ENCODE results near the gene CSRP2.

The CSRP2 gene

DNA sequence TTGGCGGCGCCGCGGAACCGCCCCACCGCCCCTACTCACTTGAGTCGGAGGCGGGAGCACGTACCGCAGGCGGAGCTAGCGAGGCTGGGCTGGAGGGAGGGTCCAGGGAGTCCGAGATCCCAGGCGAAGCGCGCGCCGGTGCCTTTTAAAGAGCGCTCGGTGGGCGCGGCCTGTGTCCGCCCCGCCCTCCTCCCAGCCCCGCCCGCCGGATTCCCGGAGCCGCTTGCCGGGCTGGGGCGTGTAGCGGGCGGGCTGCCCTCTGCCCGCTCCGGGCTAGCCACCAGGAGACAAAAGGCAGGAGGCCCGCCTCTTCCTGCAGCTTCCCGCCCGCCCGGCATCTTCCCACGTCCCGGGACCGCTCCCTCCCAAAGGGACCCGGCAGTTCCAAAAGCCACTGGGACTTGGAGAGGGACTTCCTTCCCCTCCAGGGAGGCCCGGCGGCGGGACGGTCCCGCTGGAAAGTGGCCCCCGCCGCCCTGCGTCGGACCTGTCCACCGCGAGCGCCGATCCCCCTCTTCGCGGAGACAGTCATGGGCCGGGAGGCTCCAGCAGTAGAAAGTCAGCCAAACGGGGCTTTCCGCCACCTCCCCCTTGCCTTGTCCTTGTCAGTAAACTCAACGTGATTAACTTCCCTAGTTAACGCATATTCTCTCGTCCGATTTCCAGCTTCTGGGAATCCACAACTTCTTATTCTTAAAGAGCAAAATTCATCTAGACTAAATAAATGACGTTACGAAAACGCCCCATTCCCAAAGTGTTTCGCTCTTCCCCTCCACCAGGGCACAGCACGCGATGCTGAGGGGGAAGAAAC, at the start of gene CSRP2:
Gene CSRP2 (minus strand): TSS at position 121 of the 811 bp plus-strand sequence. CDS start 12,759 bp downstream, outside the sequence.
- no peak for DNase-seq

DNA sequence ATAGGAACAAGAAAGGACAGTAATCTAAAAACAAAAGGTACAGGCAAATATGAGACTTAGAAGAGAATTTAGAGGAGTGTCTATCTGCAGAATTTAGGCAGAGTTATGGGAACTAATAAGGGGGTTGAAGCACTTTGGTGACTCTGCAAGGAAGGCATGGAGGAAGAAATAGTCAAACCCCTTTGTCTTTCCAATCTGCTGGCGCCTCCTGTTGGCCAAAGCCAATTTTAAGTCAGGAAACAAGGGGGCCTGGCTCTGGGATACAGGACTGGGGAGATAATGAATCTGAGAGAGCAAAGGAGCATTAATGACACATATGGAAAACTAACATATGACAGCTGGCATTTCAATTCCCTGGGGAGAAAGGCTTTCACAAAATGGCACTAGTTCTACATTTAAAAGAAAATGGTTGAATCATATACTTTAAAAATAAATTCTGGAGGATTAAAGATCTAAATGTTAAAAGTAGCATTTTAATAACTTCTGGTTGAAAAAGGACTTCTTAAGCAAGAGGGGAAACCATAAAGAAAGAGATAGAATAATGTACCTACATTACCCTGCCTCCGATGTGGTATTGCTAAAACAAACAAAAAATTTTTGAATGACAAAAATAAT, 48.5 kb upstream of the CSRP2 start:
- DNase-seq, result no peak

DNA sequence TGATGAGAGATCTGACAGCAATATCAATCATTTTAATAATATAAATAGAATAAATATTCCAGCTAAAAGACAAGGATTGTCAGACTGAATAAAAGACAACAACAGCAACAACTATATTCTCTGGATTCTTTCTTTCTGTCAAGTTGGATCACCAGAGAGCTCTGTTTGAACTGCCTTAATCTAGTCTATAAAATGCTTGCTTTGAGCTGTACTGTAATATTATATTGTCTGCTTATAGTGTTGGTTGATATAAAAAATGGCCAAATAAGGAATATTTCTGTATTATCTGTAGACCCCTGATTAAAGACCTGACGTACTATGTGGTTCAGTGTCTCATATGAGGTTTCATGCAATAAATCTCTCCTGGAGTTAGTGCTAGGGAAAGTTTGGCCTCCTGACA, 46.3 kb upstream of the CSRP2 start:
- DNase-seq, result no peak

DNA sequence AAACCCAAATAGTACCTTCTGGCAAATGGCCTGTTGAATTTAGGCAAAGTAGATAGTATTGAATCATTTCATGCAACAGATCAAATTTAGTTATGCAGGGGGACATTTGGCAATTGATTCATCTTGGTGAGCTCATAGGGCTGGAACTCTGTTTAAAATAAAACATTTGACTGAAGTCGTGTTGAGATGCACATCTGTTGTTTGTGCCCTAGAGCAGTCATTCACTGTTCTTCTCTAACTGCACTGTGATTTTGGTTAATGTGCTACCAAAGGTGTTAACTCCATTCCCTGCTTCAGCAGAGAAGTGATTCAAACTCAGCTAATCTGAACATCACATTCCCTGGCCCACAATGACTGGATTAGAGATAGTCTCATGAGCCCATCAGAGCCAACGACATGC, 44.0 kb upstream of the CSRP2 start:
- DNase-seq, result no peak

DNA sequence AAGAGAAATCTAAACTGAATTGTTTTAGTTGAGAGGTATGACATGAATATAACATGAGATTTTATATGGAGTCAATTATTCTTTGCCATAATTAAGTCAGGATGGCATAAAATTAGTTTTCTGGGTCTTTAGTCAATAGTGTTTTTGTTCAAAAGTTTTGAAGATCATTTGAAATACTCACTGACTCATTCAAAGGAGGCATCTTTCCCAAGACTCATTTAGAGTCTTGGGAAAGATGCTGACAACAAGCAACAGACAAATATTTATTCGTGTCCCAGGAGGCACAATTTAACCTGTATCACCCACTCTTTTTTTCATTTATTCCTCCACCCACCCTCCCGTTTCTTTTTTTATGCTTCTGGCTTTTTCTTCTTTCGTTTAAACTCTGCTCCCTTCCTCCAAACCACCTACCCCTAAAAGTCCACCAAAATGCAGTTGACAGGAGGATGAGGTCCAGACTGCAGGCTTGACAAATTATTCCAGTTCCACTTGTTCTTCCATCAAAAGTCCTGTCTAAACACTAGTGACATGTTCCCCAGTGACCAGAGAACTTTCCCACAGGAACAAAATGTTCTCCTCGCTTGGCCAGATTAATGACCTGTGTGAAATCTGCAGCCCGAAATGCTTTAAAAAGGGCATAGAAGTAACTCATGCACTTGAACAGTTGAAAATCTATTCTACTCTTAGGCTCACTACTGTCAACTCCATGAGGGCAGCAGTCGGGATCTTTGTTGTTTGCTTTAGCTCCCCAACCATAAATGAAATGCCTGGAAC, 43.3 kb upstream of the CSRP2 start:
- no peak for DNase-seq

DNA sequence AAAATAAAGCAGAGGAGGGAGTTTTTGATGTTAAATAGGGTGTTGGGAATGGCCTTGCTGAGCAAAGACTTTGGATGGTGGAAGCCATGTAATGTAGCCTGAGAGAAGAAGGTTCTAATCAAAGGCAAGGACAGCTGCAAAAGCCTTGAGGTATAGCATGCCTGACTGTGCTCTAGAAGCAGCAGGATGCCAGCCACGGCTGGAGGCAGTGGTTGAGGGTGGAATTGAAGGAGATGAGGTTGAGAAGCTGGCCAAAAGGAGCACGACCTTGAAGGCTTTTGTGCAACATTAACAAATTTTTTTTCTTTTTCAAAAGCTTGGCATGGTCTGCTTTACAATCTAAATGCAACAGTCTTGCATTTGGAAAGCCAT, 42.3 kb upstream of the CSRP2 start:
- no peak for DNase-seq

DNA sequence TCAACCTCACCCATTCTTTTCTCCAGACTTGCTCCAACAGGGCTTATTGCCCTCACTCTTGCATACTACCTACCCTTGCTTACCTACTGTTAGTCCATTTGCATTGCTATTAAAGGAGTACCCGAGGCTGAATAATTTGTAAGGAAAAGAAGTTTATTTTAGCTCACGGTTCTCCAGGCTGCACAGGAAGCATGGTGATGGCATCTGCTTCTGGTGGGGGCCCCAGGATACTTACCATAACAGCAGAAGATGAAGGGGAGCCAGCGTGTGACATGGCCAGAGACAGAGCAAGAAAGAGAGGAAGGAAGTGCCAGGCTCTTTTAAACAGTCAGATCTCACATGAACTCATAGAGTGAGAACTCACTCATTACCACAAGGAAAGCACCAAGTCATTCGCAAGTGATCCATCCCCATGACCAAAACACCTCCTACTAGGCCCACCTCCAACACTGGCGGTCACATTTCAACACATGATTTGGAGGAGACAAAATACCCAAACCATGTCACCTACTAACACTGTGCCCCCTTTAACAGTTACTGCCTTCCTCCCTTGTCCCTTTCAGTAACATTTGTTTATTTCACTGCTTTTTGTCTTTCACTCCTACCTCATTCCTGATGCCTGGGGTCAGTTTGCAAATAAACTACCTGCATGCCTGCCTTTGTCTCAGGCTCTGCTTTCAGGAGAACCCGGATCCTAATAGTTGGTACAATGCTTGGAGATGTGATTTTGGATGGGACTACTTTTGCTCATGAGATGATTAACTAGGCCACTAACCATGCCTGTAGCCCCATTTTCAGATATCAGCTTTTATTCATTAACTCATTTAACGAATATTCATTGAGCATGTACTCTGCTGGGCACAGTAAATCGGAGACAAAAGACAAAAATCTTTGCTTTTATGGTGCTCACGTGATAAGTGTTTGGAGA, 41.6 kb upstream of the CSRP2 start:
- DNase-seq, result no peak

DNA sequence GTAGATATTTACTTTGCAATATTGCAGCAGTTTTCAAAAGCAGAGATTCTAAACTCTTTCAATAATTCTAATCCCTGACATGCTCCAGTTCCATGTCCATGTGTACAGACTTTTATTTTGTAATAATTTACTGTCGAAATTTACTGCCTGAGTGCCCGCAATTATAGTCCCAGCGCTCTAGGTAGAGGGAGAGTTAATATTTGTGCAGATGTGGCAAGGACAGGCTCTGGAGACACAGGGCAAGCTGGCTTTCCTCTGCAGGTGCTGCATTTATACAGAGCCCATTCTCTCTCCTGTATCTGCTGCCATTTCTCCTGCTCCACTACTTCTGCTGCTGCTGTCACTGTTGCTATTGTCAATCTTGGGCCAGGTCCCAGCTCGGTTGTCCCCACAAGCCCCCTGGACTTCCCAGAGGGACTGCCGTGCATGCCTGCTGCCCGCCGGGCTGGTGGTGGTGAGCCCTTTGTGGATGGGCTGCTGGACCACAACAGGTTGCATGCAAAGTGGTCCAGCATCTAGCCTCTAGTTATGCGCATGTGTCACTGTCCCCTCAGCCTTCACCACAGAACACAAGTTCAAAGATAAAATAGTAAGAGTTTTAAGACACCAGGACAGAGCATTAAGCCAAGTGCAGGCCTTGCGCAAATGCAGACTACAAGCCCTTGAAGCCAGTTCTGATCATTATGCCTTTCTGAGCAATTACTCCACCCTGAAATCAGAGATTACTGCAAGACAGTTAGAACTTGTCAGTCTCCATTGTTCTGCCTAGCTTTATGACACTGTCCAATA, 40.8 kb upstream of the CSRP2 start:
- DNase-seq, result no peak

DNA sequence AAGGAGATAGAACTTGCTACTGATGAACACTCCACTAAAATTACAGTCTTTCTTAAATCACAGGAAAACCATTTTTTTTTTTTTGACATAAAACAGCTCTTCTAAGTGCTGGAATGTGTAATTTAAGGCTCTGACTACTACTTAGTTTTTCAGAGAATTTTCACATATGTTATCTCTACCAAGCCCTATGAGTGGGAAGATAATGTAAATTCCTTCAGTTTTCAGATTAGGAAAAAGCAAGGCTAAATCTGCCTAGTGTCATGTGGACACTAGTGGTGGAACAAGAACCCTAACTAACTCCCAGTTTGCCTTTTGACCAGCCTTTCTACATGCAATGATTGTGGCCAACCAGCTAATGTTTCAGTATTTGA, 37.3 kb upstream of the CSRP2 start:
- no peak for DNase-seq

DNA sequence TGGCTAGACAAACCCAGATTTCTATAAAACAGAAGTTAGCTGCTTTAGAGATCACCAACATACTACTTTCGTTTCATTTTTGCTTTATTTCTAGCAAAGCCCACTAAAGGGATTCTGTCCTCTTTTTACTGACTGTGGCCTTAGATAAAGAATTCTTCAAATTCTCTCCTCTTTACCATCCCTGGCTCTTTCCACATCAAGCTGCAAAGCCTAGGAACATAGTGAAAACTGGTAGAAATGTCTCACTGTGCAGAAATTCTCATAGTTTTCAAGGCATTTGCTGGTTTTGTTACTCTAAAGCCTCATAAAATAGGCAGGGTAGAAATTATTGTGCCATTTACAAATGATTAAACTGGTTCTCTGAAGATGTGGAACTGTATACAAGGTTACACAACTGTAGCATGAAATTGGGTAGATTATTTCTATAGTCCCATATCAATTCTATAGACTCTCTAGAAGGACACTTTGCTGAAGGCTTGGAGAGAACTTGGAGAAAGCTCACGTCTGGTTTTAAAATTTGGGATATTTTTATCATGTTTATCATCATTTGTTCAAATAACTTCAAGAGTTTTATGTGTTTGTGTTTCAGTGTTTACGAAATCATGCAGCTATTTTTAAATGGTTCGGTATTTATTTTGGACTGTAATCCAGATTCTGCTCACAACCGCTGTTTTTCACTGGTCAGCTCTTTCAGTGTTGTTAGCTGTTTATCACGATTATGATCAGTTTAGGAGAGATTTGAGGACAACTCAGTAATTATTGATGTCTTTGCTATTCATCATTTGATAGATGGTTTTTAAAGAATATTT, 36.7 kb upstream of the CSRP2 start:
- DNase-seq, result no peak

DNA sequence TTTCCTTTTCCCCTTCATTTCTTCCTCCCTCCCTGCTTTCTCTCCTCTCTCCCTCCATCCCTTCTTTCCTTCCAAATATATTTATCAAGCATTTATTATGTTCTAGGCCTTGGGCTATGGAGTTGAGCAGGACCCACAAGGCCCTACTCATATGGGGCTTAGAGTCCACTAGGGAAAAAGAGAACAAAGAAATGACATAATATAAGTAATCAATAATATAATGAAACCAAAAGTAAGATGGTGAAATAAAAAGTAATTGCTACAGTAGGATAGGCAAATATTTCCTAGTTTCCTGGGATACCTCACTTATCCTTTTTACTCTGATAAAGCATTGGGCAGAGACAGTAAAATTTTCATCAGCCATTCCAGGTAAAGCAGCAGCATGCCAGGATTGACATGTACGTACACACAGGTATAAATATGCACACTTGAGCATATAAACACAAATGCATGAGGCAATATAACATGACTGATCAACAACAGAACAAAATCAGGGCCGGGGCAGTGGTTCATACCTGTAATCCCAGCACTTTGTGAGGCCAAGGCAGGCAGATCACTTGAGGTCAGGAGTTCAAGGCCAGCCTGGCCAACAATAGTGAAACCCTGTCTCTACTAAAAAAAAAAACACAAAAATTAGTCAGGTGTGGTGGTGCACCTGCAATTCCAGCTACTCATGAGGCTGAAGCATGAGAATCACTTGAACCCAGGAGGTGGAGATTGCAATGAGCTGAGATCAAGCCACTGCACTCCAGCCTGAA, 35.5 kb upstream of the CSRP2 start:
- DNase-seq, result no peak

DNA sequence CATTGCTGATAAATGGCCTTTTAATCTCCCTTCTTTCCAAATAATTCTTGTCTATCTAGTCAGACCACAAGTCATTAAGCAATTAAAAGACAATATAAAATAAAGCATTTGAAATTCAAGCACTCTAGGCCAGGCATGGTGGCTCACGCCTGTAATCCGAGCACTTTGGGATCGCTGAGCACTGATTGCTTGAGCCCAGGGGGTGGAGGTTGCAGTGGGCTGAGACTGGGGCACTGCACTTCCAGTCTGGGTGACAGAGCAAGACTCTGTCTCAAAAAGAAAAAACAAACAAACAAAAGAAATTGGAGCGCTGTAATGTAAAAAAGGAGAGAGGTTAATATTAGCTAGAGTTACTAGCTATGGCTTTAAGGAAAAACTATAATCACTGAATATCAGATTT, 30.5 kb upstream of the CSRP2 start:
- DNase-seq, result no peak

DNA sequence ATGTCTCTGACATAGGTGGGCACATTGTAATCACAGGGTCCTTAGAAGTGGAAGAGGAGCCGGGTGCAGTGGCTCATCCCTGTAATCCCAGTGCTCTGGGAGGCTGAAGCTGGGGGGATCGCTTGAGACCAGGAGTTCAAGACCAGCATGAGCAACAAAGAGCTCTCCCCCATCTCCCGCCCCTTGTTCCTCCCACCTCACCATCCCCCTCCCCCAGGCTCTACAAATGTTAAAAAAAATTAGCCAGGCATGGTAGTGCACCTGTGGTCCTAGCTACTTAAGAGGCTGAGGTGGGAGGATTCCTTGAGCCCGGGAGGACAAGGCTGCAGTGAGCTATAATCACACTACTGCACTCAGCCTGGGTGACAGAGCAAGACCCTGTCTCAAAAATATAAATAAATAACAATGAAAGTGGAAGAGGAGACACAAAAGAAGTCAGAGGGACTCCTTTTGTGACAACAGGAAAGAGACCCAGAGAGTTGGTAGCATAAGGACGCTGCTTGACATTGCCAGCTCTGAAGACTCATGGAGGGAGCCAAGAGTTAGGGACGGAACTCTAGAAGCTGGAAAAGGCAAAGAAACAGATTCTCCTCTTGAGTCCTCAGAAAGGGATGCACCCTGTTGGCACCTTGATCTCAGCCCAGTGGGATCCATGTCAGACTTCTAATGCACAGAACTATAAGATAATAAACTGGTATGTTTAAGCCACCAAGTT, 29.6 kb upstream of the CSRP2 start:
- no peak for DNase-seq

DNA sequence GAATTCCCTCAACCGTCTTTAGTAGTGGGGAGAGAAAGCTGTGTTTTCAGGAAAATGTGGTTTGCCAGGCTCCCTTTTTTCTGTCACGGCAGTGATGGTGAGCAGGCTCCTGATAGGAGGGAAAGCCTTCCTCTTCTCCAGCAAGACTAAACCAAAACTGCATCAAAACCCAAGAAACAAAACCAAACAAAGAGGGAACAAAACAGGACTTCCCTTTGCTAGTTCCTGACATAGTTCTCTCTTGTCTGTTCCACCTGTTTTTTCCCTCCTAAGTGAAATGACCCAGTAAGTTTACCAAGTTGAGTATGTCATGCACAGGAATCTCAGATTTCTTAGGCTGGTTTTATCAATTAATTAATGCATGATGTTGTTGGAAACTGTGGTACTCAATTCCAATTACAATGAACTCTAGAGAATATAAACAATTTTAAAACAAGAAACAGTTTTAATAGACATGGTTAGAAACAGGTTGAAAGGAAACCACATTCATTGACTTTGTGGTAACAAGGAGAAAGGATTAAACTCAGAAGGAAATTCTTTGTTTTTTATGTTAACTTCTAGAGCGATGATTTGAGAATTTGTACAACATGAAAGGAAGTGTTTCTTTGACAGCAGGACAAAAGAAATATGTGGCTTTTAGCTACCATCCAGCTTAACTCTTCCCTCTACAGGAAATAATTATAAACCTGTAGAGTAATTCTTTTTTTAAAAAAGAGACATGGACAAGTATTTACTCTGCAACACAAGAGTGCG, 23.0 kb upstream of the CSRP2 start:
- no peak for DNase-seq

DNA sequence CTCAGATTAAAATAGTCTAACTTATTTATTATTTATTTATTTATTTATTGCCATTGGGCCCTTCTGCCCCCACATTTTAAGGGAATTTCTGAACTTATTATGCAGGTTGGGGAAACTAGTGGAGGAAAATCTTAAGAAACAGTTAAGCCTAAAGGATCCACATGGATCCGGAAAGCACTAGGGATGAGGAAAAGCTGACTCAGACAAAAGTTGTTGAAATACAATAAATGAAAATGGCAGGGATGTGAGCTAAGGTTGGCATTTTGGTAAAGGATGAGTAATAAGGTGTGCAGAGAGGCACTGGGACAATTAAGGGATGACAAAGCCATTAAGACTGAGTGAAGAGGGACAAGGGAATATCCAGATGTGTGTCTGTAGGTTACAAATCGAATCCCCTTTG, 20.7 kb upstream of the CSRP2 start:
- no peak for DNase-seq

DNA sequence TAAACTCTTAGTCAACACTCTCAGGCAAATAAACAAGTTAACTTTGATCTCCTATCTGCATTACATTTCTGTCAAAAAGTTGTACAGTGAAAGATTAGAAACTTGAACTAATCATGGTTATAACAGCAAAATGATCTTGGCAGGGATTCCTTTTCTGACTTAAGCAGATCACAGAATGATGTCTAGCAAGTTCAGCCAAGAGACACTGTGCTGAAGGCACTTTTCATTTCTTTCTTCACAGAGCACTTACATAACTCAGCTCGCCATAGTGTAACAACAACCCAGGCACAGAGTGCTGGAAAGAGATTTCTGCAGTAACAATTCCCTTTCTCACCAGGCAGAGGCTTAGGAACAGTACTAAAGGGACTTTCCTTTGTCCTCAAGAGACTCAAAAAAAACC, 19.6 kb upstream of the CSRP2 start:
- no peak for DNase-seq

DNA sequence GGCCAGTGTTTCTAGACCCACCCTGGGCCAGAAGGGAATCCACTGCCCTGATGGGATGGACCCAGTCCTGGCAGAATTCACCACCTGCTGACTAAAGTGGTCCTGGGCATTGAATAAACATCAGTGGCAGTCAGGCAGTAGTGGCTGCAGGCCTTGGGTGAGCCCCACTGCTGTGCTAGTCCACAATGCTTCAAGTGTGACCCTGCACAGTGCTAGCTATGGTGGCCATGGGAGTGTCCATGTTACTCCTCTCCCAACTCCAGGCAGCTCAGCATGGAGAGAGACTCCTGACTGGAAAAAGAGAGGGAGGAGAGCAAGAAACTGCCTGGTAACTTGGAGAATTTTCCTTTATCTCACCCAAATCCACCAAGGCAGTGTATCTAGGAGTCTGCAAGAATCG, 17.5 kb upstream of the CSRP2 start:
- no peak for DNase-seq

DNA sequence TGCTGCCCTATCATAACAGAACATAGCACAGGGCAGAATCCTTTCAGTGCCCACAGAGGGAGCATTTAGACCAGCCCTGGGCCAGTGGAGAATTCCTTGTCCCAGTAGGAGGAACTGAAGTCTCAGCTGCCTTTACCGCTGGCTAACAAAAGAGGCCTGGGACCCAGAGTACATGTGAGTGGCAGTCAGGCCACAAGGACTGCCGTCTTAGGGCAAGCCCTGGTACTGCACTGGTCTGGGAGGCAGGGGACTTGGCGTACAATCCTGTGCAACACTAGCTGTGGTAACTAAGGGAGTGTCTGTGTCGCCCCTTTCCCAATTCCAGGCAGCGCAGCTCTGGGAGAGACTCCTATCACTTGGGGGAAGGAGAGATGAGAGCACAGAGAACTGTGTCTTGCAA, 17.0 kb upstream of the CSRP2 start:
- DNase-seq, result no peak

DNA sequence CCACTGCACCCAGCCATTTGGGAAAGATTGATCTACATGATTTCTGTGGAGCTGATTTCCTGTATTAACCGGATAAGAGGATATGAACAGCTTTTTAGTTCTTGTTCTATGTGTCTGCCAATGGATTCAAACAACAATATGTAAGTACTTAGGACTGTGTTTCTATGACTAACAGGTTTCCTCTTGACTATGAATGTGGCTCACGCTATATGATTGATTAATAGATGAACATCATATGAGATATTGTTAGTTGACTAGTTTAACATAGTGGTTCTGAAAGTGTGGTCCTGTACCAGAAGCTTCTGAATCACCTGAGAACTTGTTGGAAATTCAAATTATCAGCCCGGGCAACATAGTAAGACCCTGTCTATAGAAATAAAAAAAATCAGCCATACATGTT, 12.8 kb upstream of the CSRP2 start:
- no peak for DNase-seq

Measured in NK-92 treated with Interleukin-12 subunit alpha and Interleukin-12 subunit beta, amount 100 ng/mL, for 24 hours (cell line).